Bronchial epithelial cell (primary cell): ENCODE data around the gene RTL10. TPM values are rescaled to one million over a fixed set of nuclear protein-coding genes. Genes with fewer than 3 reads are reported as not detected.

Experiments used
- DNase-seq: peaks from one replicate; pipeline ENCODE4 v3.0.0-alpha.2; 2010; ENCODE audit warnings: low read depth
- FAIRE-seq: peaks from 2 replicates; lab custom pipeline; 2011; peaks lifted over from hg19 to GRCh38; lab: Jason Lieb, UNC
- H3K27me3 ChIP-seq: 2 replicates; pipeline ENCODE4 v1.5.1; 2011; ENCODE audit warnings: low read length; ENCODE audit not compliant: control insufficient read depth, insufficient read depth
- H3K36me3 ChIP-seq: 2 replicates; pipeline ENCODE4 v1.5.1; 2011; ENCODE audit warnings: low read length; ENCODE audit not compliant: control insufficient read depth, insufficient read depth
- H3K4me3 ChIP-seq: 2 replicates; pipeline ENCODE4 v1.5.1; 2011; ENCODE audit warnings: mild to moderate bottlenecking, low read depth, low read length, control low read depth
- total RNA-seq: library from RNA; depleted of rRNA; stranded (reverse); fragments of >200 nt; gene quantifications from 2 replicates; pipeline ENCODE4 v1.2.1, GENCODE V29; 2014
- TF ChIP-seq, protein P1 (sequence below): IDR thresholded peaks from 2 replicates; pipeline ENCODE4 v1.5.1; 2011; ENCODE audit warnings: mild to moderate bottlenecking, moderate library complexity, low read length, control low read depth, inconsistent platforms; ENCODE audit not compliant: insufficient read depth, severe bottlenecking

The RTL10 gene
- total RNA-seq, 1 donor from 2014 or later = 9.5 TPM

DNA sequence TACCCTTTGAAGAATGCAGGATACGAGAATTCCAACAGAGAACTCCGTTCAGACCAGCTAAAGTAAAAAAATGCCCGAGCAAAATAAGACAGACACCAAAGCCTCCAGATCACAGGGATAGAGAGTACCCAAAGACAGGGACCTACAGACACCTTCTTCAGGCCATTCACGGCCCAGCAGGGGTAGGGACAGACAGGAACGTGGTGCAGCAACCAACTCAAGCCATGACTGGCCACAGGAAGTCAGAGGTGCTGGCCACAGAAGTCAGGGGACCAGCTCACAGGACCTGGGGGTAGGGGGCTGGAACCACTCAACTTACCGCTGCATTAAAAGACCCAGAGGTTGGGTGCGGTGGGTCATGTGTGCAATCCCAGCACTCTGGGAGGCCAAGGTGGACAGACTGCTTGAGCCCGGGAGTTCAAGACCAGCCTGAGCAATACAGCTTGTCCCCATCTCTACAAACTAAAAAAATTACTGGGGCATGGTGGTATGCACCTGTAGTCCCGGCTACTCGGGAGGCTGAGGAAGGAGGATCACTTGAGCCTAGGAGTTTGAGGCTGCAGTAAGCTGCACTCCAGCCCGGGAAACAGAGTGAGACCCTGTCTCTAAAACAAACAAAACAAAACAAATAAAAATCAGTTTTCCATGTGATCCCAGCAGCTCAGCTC is 47.0 kb upstream of the RTL10 start:
- no peak for FAIRE-seq

DNA sequence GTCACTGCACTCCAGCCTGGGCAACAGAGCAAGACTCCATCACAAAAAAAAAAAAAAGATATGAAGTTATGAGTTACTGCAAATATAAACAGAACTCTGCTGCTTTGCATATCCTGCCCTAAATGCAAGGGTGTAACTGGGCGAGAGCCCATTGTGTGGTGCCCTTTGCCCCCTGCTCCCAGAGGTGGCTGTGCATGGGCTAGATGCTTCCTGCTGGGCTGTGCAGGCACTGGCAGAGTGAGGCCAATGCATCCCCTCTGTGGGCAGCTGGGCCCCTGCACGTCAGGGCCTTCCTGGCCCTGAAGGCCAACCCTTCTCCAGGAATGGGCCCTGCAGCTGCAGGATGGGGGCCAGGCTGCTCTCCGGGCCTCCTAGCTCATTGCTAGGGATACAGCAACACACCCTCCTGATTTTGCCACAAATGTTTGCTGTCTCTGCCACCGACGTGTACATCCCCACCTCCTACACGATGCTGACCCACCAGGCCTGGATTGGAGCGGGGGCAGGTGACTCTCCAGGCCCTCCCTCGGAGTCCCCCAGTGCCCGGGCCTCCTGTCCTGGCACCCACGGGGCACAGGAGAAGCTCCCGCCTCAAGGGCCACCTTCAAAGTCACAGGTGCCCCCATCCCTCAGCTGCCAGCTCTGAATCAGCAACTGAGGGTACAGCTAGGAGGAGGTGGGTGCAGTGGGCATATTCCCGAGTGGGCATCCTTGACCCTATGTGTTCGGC is 46.2 kb upstream of the RTL10 start:
- Histone ChIP-seq H3K4me3 (no peak overlapping the region), H3K27me3 (no peaks in the 10 kb centered on the region), H3K36me3 (peaks cover 2% of the 10 kb centered on the region)
- no peak for FAIRE-seq
- DNase-seq = no peak
- TF ChIP-seq, protein P1, sequence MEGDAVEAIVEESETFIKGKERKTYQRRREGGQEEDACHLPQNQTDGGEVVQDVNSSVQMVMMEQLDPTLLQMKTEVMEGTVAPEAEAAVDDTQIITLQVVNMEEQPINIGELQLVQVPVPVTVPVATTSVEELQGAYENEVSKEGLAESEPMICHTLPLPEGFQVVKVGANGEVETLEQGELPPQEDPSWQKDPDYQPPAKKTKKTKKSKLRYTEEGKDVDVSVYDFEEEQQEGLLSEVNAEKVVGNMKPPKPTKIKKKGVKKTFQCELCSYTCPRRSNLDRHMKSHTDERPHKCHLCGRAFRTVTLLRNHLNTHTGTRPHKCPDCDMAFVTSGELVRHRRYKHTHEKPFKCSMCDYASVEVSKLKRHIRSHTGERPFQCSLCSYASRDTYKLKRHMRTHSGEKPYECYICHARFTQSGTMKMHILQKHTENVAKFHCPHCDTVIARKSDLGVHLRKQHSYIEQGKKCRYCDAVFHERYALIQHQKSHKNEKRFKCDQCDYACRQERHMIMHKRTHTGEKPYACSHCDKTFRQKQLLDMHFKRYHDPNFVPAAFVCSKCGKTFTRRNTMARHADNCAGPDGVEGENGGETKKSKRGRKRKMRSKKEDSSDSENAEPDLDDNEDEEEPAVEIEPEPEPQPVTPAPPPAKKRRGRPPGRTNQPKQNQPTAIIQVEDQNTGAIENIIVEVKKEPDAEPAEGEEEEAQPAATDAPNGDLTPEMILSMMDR = no peak

More for the DNA sequence above, 47.0 kb upstream of the RTL10 start:
- TF ChIP-seq, protein P1 = no peak
- Histone ChIP-seq H3K36me3 (peaks cover 2% of the 10 kb centered on the region), H3K4me3 (no peak overlapping the region), H3K27me3 (no peaks in the 10 kb centered on the region)
- no peak for DNase-seq

DNA sequence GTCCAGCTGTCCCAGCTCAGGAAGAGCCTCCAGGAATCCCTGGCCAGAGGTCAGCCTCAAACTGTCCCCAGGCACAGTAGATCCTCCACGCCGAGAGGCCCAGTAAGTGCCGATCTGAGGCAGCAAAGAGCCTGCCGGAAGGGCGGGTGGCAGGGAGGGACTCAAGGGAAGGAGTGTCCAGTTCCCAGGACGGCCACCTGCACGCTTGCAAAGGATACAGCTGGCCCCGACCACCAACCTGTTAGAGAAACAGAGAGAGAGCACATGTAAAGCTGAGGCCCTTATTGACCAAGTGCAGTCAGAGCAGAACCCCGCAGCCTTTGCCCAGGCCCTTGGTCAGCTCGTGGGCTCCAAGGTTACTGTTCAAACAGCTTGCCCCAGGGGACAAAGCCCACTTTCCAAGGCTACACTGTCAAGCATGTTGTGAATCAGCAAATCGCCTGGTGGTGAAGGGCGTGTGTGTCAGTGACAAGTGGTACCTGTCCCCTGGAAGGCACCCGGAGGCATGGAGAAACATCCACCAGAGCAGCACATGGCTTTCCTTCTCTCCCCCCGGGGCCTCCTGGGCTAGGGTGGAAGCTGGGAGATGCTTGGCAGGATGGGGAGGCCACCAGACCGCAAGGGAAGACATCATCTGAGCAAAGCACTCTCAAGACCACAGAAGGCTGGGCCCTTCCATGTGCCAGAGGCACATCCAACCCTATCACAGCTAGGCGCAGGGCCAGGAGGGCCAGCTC is 44.3 kb upstream of the RTL10 start:
- no peak for DNase-seq
- no peak overlapping the region for H3K4me3 ChIP-seq
- H3K27me3 ChIP-seq = no peaks in the 10 kb centered on the region
- no peak for FAIRE-seq
- H3K36me3 ChIP-seq = peaks cover 6% of the 10 kb centered on the region
- TF ChIP-seq, protein P1 = no peak

DNA sequence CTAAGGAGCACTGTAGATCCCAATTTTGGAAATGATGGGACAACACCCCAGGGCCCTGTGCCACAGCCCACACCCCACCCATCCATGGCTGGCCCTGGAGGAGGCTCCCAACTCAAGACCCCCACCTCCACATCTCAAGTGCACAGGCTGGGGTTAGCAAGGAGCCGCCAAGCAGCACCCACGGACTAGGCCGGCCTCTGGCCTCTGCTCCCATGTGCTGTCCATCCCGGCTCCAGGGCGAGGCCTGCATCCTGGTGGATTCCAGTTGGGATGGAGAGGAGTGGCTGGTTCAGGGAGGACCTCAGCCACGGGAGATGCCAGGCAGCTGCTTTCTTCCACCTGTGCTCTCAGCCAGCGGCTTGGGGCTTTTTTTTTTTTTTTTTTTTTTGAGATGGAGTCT is 43.5 kb upstream of the RTL10 start:
- no peaks in the 10 kb centered on the region for H3K27me3 ChIP-seq
- TF ChIP-seq, protein P1 = no peak
- DNase-seq (no peak), FAIRE-seq (no peak)
- peaks cover 6% of the 10 kb centered on the region for H3K36me3 ChIP-seq
- no peak overlapping the region for H3K4me3 ChIP-seq

DNA sequence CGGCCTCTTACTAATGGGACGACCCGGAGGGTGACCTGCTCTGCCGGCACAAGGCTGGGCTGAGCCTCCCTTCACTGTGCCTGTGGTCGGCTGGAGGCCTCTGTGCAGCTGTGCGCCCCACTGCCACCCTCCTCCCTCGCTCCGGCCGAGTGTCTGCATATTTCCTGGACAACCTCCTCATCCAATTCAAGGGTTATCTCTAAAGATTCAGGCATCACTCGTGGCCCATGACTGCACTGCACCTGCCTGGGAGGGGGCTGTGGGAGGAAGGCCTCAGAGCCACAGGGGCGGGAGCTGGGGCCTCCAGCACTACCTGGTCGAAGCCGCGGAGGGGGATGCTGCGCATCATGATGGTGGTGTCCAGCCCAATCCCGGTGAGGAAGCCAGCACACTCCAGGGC is 43.1 kb upstream of the RTL10 start:
- FAIRE-seq (no peak), DNase-seq (no peak)
- TF ChIP-seq, protein P1 = no peak
- H3K27me3 ChIP-seq = no peaks in the 10 kb centered on the region
- H3K36me3 ChIP-seq = peaks cover 6% of the 10 kb centered on the region
- H3K4me3 ChIP-seq = no peak overlapping the region
